Motor neuron (in vitro differentiated cells): Measurements from ENCODE around the gene LRRC7. TPM values are rescaled to one million over a fixed set of nuclear protein-coding genes. Genes with fewer than 3 reads are reported as not detected.

Experiments
- ATAC-seq, 8 experiments: fragments of 200-7000 bp; cut with Tn5 transposase; replicated peaks in 6 of 8; 2 replicates each; pipeline ENCODE4 v1.8.0; 2021; ENCODE audit warnings: mild to moderate bottlenecking in 8 of 8, moderate library complexity in 8 of 8
- H3K27ac ChIP-seq, 2 donors: fragments of 250-450 bp; sonication (Bioruptor Pico); 2 replicates each; pipeline ENCODE4 v1.9.0; 2021; ENCODE audit warnings: antibody characterized with exemption in 2 of 2, mild to moderate bottlenecking in 2 of 2, moderate library complexity in 1 of 2
- H3K4me1 ChIP-seq, 2 donors: fragments of 250-450 bp; sonication (Bioruptor Pico); replicated peaks in 1 of 2; 2 replicates each; pipeline ENCODE4 v1.6.1; 2021; ENCODE audit warnings: antibody characterized with exemption in 2 of 2, mild to moderate bottlenecking in 2 of 2, moderate library complexity in 1 of 2
- H3K4me3 ChIP-seq, 5 donors: fragments of 250-450 bp; sonication (Bioruptor Pico); 2 replicates each; pipeline ENCODE4 v1.9.0; 2021; ENCODE audit warnings: antibody characterized with exemption in 5 of 5, mild to moderate bottlenecking in 5 of 5, moderate library complexity in 4 of 5
- WGBS, 10 experiments: fragments of 450-650 bp; shearing (Covaris generic); methylation state at CpG; one replicate each; pipeline ENCODE4 v1.0.0; 2022; 5-methylcytosine and 5-hydroxymethylcytosine counted together
- in situ Hi-C, 9 experiments: fragments of 400-800 bp; cut with MboI; loops; one replicate each; pipeline ENCODE4 v1.15.0; 2021; ENCODE audit warnings: low sequenced_read_pairs in 9 of 9, low pct_unique_long_range_greater_than_20kb in 2 of 9; ENCODE audit not compliant: unreplicated experiment in 9 of 9
- total RNA-seq, 8 experiments: library from RNA; unstranded; fragments of 300-600 nt; gene quantifications; 2 replicates each; pipeline versions ENCODE4 v1.2.3 to v1.2.4, GENCODE V29; 2022

The LRRC7 gene
- total RNA-seq, 8 experiments from 2014 or later, result 0.51 to 41.6 (median 20.2) TPM

GRCh38 chr1:69553726-69554125 lies 14.0 kb upstream of the LRRC7 start:
- 0 to 94% (median 60%) methylated on average over 1 of the region's 1 CpG; no CpG with 5 or more reads in 1 of the 10 experiments for WGBS, 10 experiments
- ATAC-seq, result no peak

DNA sequence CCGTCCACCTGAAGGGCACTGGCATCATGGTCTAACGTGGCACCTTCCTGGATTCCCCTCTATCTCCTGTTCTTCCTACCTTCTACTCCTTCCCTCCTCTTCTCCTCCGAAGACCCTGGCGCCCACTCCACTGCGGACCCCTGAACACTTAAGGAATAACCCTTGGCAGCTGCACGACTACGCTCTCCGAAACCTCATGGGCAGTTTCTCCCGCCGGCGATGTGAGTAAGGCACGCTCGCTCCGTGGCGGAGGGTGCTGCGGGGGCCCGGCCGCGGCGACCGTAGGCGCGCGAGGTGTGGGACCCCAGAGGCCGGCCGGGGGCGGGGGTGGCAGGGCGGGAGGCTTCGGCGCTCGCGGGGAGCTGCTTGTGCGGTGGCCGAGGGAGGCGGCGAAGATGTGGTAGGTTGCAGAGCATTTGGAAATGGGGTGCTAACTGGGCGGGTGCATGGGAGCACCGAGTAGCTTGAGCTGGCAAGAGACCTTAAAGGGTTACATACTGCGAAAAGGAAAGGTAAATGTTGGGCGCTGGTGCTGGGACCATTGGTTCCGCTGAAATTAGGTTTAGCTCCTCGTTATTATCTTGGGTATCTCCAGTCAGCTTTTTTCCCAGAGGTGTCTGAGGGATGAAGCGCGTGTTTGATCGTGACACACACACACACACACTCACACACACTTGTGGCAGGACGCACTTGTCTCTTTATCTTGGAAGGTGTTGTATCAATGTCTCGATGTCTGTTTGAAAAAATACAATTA lies 876 bp downstream of the LRRC7 start:
- ATAC-seq, result peak in 7 of 8 experiments; percentile 7 to 39 (median 31)
- in situ Hi-C loops, result no loop called here
- no peaks in the 10 kb centered on the region for H3K4me1 ChIP-seq
- peak overlapping the region; percentile 37 to 66 for H3K27ac ChIP-seq
- H3K4me3 ChIP-seq, result peak overlapping the region; percentile 45 to 86 (median 77)
- WGBS, 10 experiments, result 0 to 2% (median 0%) methylated on average over 2 to 11 of the region's 47 CpGs; no CpG with 5 or more reads in 4 of the 10 experiments

More at GRCh38 chr1:69553726-69554125, 14.0 kb upstream of the LRRC7 start:
- Histone ChIP-seq H3K27ac (no peak overlapping the region), H3K4me1 (no peaks in the 10 kb centered on the region), H3K4me3 (no peak overlapping the region)
- in situ Hi-C loops, result no loop called here

- Histone ChIP-seq H3K4me1 (no peaks in the 10 kb centered on the region), H3K4me3 (peak overlapping the region; percentile 45 to 86 (median 77)), H3K27ac (peak overlapping the region in 1 of 2 donors; percentile 66)
- 0% methylated on average over 1 to 9 of the region's 12 CpGs; no CpG with 5 or more reads in 5 of the 10 experiments for WGBS, 10 experiments
- ATAC-seq, result peak in 1 of 8 experiments; percentile 2
- in situ Hi-C loops, result no loop called here
Measured at GRCh38 chr1:69569175-69569541, 1.4 kb downstream of the LRRC7 start.

- in situ Hi-C loops, result no loop called here
- peak in 2 of 8 experiments; percentile 3 to 25 for ATAC-seq
- H3K27ac ChIP-seq, result no peak overlapping the region
Measured at GRCh38 chr1:69569576-69570328, 2.0 kb downstream of the LRRC7 start.

GRCh38 chr1:69570356-69570755 lies 2.6 kb downstream of the LRRC7 start:
- Histone ChIP-seq H3K27ac (no peak overlapping the region), H3K4me3 (peak overlapping the region; percentile 45 to 86 (median 77)), H3K4me1 (no peaks in the 10 kb centered on the region)
- 0 to 92% (median 21%) methylated on average over 1 to 9 of the region's 10 CpGs; no CpG with 5 or more reads in 3 of the 10 experiments for WGBS, 10 experiments
- in situ Hi-C loops, result no loop called here
- ATAC-seq, result no peak

More at GRCh38 chr1:69569576-69570328, 2.0 kb downstream of the LRRC7 start:
- WGBS, 10 experiments, result 0 to 39% (median 7%) methylated on average over 9 to 26 of the region's 26 CpGs; no CpG with 5 or more reads in 1 of the 10 experiments
- H3K4me1 ChIP-seq, result no peaks in the 10 kb centered on the region
- peak overlapping the region; percentile 45 to 86 (median 77) for H3K4me3 ChIP-seq

- WGBS, 10 experiments, result 19 to 100% (median 76%) methylated on average over 1 to 2 of the region's 2 CpGs; no CpG with 5 or more reads in 1 of the 10 experiments
Measured at GRCh38 chr1:69572921-69573320, 5.2 kb downstream of the LRRC7 start.

GRCh38 chr1:69573911-69574310 lies 6.2 kb downstream of the LRRC7 start:
- in situ Hi-C loops, result no loop called here
- Histone ChIP-seq H3K4me3 (no peak overlapping the region), H3K4me1 (no peaks in the 10 kb centered on the region), H3K27ac (no peak overlapping the region)
- ATAC-seq, result no peak
- 11 to 86% (median 50%) methylated on average over 1 to 2 of the region's 2 CpGs; no CpG with 5 or more reads in 1 of the 10 experiments for WGBS, 10 experiments

More at GRCh38 chr1:69572921-69573320, 5.2 kb downstream of the LRRC7 start:
- H3K4me1 ChIP-seq, result no peaks in the 10 kb centered on the region
- no peak overlapping the region for H3K4me3 ChIP-seq
- in situ Hi-C loops, result no loop called here
- no peak overlapping the region for H3K27ac ChIP-seq
- no peak for ATAC-seq

DNA sequence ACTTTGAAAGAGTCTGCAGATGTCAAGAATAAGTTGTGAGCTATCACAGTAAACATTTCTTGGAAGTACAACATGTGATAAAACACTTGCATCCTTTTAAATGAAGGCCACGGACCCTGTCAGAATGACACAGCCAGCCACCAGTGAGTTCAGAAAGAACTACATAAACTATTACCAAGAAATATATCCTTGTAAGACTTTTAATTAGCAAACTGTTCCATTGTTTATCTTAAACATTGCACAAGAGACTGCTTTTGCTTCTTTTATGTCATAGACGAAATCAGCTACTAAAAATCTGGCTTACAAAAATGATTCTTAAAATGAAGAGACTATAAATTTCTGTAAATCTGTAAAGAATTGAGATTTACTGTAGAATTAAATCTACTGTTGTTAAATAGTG lies 17.9 kb downstream of the LRRC7 start:
- in situ Hi-C loops, result no loop called here
- no peak overlapping the region for H3K4me3 ChIP-seq
- H3K4me1 ChIP-seq, result no peaks in the 10 kb centered on the region
- no peak overlapping the region for H3K27ac ChIP-seq
- no peak for ATAC-seq
- WGBS, 10 experiments, result 7 to 88% (median 66%) methylated on average over 1 to 2 of the region's 2 CpGs

- Histone ChIP-seq H3K4me1 (no peaks in the 10 kb centered on the region), H3K4me3 (no peak overlapping the region), H3K27ac (no peak overlapping the region)
- no peak for ATAC-seq
- WGBS, 10 experiments, result 0 to 88% (median 62%) methylated on average over 1 to 5 of the region's 5 CpGs; no CpG with 5 or more reads in 4 of the 10 experiments
- in situ Hi-C loops, result no loop called here
Measured at GRCh38 chr1:69587391-69587790, 19.7 kb downstream of the LRRC7 start.

DNA sequence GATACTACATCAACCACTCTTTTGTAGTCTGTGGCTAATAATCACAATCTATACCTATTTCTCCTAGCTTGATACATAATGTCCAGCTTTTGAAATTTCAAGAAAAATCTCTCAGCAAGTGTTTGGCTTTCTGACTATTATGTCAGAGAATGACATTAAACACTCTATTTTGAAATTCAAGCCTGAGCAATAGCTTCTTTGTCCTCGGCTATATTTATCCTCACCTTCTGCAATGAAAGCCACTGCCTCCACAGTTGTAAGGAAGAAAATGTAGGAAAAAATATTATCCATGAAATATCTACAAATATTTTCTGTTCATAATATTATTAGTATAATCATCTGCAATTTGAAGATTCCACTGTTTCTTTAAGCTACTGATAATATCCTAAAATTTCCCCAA lies 22.1 kb downstream of the LRRC7 start:
- Histone ChIP-seq H3K4me1 (no peaks in the 10 kb centered on the region), H3K4me3 (no peak overlapping the region), H3K27ac (no peak overlapping the region)
- in situ Hi-C loops, result no loop called here
- WGBS, 10 experiments, result 0 to 100% (median 86%) methylated on average over 1 of the region's 1 CpG; no CpG with 5 or more reads in 2 of the 10 experiments
- ATAC-seq, result no peak

- no peaks in the 10 kb centered on the region for H3K4me1 ChIP-seq
- WGBS, 10 experiments, result 13 to 97% (median 80%) methylated on average over 2 to 6 of the region's 6 CpGs
- H3K27ac ChIP-seq, result no peak overlapping the region
- no peak for ATAC-seq
- no peak overlapping the region for H3K4me3 ChIP-seq
- in situ Hi-C loops, result no loop called here
Measured at GRCh38 chr1:69592341-69592740, 24.6 kb downstream of the LRRC7 start.

- Histone ChIP-seq H3K4me1 (no peaks in the 10 kb centered on the region), H3K27ac (no peak overlapping the region), H3K4me3 (no peak overlapping the region)
- WGBS, 10 experiments, result 18 to 100% (median 61%) methylated on average over 1 to 2 of the region's 2 CpGs; no CpG with 5 or more reads in 3 of the 10 experiments
- in situ Hi-C loops, result no loop called here
- ATAC-seq, result no peak
Measured at GRCh38 chr1:69595486-69595885, 27.8 kb downstream of the LRRC7 start.

DNA sequence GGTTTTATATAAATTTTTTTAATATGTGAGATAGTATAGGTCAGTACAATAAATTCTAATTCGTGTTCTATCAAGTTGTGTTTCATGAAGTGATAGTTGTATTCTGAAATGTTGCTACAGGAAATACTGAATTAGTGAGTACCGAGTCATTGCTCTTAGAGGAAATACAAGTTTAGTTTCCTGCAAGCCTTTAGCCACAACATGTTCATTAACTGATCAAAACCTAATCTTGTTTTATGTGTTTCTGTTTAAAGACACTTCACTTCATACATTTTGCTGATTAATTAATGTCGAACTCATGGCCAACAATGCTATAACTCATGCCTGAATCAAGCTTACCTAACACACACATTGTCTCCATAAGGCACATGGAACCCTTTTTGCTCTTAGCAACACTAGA lies 43.6 kb downstream of the LRRC7 start:
- 0 to 90% (median 47%) methylated on average over 1 to 3 of the region's 3 CpGs for WGBS, 10 experiments
- ATAC-seq, result peak in 1 of 8 experiments; percentile 47
- in situ Hi-C loops, result no loop called here
- no peaks in the 10 kb centered on the region for H3K4me1 ChIP-seq
- no peak overlapping the region for H3K4me3 ChIP-seq
- no peak overlapping the region for H3K27ac ChIP-seq
